GM18907 (cell line): ENCODE measurements around the gene PPID.
A peak's percentile ranks its signal among the peaks of the same experiment; 100 is the strongest.
"Not testable (repeated sequence)": the region's sequence is repeated elsewhere in the genome, so short reads cannot be mapped to it uniquely, and the experiment has no call there.

Experiments used
- ATAC-seq: cut with Tn5 transposase; IDR thresholded peaks from one replicate; pipeline ENCODE4 v1.9.1; 2021; ENCODE audit warnings: mild to moderate bottlenecking, moderate library complexity; ENCODE audit not compliant: unreplicated experiment

PPID gene

DNA sequence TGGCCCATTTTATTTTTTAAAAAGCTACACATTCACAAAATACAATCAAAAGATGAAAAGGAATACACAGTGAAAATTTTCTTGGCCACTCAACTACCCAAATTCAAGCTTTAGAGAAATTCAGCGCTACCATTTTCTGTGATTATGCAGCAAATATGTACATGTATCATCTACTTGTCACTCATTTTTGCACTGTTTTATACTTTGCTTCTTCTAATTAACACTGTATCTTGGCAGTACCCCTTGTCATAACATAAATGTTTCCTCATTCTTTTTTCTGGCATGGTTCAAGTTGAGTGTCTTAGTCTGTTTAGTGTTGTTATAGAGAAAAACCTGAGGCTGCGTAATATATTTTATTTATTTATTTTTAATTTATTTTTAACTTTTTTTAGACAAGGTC, 15.7 kb upstream of the PPID start:
- ATAC-seq: no peak

GRCh38 chr4:158729716-158730559, 6.7 kb upstream of the PPID start:
- ATAC-seq: peak; percentile 94

DNA sequence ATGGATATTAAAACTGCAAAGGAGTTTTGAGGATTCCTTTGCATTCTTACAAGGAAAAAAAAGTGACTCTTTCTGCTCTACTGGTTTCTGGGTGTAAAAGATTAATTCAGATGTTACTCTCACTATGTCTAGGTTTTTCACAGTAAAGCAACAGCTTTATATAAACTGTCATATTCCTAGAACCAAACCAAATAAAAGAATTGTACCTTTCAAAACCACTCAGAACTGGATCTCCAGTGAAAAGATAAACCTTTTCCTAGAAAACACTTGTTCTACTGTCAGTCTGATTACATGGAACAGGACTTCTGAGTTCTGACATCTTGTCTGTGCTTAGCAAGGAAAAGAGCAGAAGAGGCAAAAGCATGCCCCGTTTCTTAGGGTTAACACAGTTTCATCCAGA, 5.0 kb upstream of the PPID start:
- no peak for ATAC-seq

DNA sequence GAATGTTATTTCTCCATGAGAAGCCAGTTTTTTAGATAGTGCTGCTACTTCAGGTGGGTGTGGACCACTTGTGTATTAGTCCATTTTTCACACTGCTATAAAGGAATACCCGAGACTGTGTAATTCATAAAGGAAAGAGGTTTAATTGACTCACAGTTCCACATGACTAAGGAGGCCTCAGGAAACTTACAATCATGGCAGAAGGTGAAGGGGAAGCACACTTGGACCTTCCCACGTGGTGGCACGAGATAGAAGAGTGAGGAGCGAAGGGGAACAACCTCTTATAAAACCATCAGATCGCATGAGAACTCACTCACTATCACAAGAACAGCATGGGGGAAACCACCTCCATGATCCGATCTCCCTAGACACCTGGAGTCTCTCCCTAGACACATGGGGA, 3.4 kb upstream of the PPID start:
- no peak for ATAC-seq

GRCh38 chr4:158724637-158725036, 1.4 kb upstream of the PPID start:
- no peak for ATAC-seq

DNA sequence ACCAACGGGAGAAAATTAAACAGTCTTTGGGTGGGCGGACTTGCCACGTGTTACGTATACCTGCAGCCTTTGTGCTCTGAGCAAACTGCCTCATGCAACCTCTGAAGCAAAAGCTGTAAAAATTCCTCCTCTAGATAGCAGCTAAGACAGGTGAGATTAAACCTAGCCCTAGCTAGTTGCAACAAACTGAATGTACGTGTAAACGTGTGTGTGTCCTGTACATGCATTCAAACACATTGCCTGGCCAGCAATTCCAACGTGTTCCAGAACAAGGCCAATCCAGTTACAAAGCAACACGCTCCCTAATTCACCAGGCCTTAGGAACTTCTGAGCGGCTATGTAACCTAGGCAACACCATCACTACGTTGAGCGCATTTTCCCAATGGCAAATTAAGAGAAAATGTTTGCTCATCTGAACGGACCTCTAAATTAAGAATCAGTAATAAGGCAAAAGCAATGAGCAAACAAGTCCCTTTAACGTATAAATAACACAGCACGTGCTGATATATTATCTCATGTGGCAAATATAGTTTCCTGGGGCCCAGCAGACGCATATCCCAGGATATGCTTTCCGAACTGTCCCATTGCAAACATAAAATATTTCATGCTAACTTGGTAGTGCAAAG, 792 bp downstream of the PPID start:
- ATAC-seq: peak; percentile 26

DNA sequence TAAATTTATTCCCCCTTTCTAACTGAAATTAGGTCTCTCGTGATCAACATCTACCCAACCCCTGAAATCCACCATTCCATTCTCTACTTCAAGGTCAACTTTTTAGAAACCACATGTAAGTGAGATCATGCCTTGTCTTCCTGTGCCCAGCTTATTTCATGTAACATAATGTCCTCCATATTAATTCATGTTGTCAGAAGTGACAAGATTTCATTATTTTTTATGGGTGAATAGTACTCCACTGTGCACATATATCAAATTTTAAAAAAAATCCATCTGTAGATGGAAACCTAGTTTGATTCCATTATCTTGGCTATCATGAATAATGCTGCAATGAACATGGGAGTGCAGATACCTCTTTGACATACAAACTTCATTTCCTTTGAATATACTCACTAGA, 1.5 kb downstream of the PPID start:
- ATAC-seq: no peak

DNA sequence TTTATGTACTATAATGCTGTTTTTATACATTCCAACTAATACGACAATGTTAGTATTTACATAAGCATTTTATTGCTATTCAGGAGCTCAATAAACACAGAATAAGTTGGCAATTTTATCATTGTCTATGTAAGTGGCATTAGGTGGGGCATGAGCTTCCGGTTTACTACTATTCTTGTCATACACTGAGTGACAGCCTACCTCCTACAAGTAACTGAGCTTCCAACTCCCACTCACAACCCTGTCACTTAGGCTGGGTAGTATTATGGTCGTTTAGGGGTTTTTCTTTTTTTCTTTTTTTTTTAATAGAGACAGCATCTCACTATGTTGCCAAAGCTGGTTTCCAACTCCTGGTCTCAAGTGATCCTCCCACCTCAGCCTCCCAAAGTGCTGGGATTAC, 7.4 kb downstream of the PPID start:
- no peak for ATAC-seq

DNA sequence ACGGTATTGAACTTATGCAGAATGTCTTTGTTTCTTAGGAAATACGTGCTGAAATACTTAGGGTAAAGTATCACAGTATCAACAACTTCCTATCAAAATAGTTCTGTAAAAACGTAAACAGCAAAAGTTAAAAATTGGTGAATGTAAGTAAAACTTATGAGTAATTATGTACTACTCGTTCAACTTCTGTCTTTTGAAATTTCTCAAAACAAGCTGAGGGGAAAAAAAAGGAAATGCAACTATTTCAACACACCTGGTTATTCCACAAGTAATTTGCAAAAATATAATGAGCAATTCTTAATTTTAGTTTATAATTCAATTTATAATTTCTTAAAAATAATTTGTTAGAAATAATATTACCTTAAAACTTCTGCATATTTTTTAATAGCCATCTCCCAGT, 8.3 kb downstream of the PPID start:
- ATAC-seq: no peak

DNA sequence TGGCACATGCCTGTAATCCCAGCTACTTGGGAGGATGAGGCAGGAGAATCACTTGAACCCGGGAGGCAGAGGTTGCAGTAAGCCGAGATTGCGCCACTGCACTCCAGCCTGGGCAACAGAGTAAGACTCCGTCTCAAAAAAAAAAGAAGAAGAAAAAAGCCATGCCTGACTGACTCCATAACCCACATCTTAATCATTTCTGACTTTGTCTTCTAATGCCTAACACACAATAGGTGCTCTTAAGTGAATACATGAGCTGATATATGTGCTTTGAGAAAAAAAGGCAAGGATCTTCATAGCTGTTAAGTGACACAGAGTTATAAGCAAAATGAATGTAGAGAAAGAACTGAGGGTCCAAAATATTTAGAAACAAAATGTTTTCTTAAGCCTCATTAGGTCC, 10.6 kb downstream of the PPID start:
- not testable (repeated sequence) for ATAC-seq

DNA sequence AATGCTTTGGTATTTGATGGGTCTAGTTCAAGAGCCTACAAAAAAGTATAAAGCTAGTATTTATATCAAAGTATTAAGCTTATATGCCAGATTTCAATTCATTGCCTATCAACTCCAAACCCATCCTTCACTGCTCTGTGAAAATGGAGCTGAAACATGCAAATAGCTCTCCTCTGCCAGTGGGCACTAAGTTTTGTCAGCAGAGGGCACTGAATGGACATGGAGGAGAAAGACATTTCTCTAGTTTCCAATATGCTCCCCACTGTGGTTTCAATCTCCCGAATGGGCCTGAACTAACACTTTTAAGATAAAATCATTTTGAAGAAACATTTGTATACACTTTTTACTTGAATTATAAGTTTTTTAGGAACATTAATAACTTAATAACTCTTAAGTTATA, 12.4 kb downstream of the PPID start:
- ATAC-seq: no peak

- ATAC-seq: no peak
Observed at GRCh38 chr4:158704274-158704673, 18.9 kb downstream of the PPID start.

GRCh38 chr4:158688813-158689212, 34.4 kb downstream of the PPID start:
- ATAC-seq: no peak

DNA sequence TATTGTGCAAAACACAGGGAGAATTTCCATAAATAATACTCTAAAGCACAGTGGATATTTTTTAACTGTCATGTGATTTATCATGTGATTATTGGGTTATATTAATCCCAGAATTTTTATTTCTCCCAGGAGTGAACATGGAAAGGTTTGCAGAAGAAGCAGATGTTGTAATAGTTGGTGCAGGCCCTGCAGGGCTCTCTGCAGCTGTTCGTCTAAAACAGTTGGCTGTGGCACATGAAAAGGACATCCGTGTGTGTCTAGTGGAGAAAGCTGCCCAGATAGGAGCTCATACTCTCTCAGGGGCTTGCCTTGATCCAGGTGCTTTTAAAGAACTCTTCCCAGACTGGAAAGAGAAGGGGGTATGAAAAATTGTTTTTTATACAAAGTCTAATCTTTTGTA, 41.1 kb downstream of the PPID start:
- ATAC-seq: no peak

GRCh38 chr4:158681629-158682028, 41.6 kb downstream of the PPID start:
- no peak for ATAC-seq

DNA sequence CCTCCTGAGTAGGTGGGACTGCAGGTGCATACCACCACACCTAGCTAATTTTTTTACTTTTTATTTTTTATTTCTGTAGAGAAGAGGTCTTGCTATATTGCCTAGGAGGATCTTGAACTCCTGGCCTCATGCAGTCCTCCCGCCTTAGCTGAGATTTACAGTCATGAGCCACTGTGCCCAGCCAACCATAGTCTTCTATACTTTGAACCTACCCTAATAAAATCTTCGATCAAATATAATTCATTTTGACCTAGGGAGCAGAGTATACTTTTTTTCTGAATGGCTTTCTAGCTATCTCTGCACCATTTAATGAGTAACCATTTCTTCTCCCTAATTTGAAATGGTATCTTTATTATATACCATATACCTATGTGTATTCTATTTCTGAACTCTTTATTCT, 44.4 kb downstream of the PPID start:
- ATAC-seq: no peak

GRCh38 chr4:158676076-158676475, 47.1 kb downstream of the PPID start:
- no peak for ATAC-seq

GRCh38 chr4:158673633-158674032, 49.6 kb downstream of the PPID start:
- ATAC-seq: no peak

GRCh38 chr4:158671915-158672806, 51.0 kb downstream of the PPID start, which contains the start of gene ETFDH:
Gene ETFDH (plus strand): TSS chr4:158672296. CDS start chr4:158672457, 161 bp downstream.
- peak; percentile 93 for ATAC-seq

- ATAC-seq: no peak
Observed at GRCh38 chr4:158671665-158671914, 51.6 kb downstream of the PPID start, which contains the start of gene C4orf46. Gene C4orf46 (minus strand): TSS chr4:158671887. CDS start chr4:158671801, 86 bp downstream.

- ATAC-seq: peak; percentile 40
Observed at GRCh38 chr4:158670975-158671664, 52.1 kb downstream of the PPID start.
